HFF-Myc (cell line): ENCODE data around the gene RBPMS2.

Source experiments
- DNase-seq: peaks from one replicate; pipeline ENCODE4 v3.0.0-alpha.2; 2011; ENCODE audit warnings: low read depth; ENCODE audit errors: extremely low read depth
- H3K4me3 ChIP-seq: replicated peaks from 2 replicates; pipeline ENCODE4 v1.5.1; 2011; ENCODE audit warnings: low read depth, mild to moderate bottlenecking, control low read depth, low read length
- CTCF ChIP-seq: IDR thresholded peaks from 2 replicates; pipeline ENCODE4 v1.5.1; 2012; ENCODE audit warnings: mild to moderate bottlenecking, low read depth, low read length, control low read depth; ENCODE audit errors: missing control alignments

RBPMS2 gene

GRCh38 chr15:64696481-64696880 lies 78.9 kb downstream of the RBPMS2 start:
- no peak overlapping the region for H3K4me3 ChIP-seq
- TF ChIP-seq CTCF = no peak
- no peak for DNase-seq

GRCh38 chr15:64695561-64695992 lies 79.8 kb downstream of the RBPMS2 start:
- TF ChIP-seq CTCF = no peak
- no peak for DNase-seq
- H3K4me3 ChIP-seq = no peak overlapping the region

- no peak for DNase-seq
- TF ChIP-seq CTCF = no peak
- H3K4me3 ChIP-seq = no peak overlapping the region
Measured at GRCh38 chr15:64694816-64695215, 80.6 kb downstream of the RBPMS2 start.

- no peak for TF ChIP-seq CTCF
- peak; percentile 38 for DNase-seq
- H3K4me3 ChIP-seq = no peak overlapping the region
Measured at GRCh38 chr15:64693134-64693533, 82.3 kb downstream of the RBPMS2 start.

GRCh38 chr15:64691896-64692565 lies 83.4 kb downstream of the RBPMS2 start:
- no peak overlapping the region for H3K4me3 ChIP-seq
- no peak for TF ChIP-seq CTCF
- no peak for DNase-seq

GRCh38 chr15:64690578-64691296 lies 84.7 kb downstream of the RBPMS2 start:
- DNase-seq = no peak
- H3K4me3 ChIP-seq = no peak overlapping the region
- TF ChIP-seq CTCF = peak; percentile 5
